Stimulated activated CD4-positive, alpha-beta T cell treated with anti-CD3 and anti-CD28 coated beads, Interleukin-2, amount 100 ng/mL, for 4 hours (primary cell): ENCODE measurements around the gene SYNRG.

Source experiments
- DNase-seq: peaks from one replicate; pipeline ENCODE4 v3.0.0-alpha.2; 2020; ENCODE audit warnings: low read depth

The SYNRG gene

DNA sequence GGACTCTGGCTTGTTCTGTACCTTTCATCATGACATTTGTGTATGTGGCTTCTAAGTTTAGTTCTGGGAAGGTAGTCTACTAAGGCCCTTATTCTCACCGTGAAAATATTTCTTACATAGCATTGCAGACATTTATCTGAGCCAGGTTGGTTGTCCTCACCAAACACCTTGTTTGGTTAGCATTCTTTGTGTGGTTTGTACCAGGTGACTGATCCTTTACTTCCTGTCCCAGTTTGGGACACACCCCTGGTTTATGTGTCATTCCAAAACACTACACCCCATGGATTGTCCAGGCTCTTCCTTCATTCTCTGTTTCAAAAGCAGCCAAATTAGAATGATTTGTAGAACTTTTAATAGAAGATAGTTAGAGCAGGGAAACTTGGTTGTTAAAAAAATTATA is 142.7 kb downstream of the SYNRG start:
- DNase-seq, result no peak

DNA sequence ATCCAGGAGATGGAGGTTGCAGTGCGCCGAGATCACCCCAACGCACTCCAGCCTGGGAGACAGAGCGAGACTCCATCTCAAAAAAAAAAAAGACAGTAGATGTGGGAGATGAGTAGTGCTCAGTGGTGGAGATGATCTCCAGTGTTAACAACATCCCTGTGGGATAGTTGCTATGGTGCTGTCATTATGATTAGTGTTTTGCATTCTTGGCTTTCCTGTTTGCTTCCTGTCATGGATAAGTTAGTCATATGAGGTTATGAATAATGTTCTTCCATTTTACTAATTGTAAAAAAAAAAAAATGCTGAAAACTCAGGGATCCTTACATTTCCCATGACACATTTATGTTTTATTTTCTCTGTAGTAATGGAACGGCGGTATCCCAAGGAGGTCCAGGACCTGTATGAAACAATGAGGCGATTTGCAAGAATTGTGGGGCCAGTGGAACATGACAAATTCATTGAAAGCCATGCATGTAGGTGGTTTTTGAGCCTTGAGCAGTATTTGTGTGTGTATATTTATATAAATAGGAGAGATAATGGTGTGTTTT is 144.1 kb downstream of the SYNRG start:
- no peak for DNase-seq
